ENCODE data around the gene CRACR2B. TPM values are rescaled to one million over a fixed set of nuclear protein-coding genes. Genes with fewer than 3 reads are reported as not detected.

CRACR2B gene
- total RNA-seq, 1 experiment from 2014 or later = not detected

GRCh38 chr11:810040-810567, 17.6 kb upstream of the CRACR2B start:
- DNase-seq (ENCODE audit: low spot score) = no peak

- no peak for DNase-seq (ENCODE audit: low spot score)
Observed at GRCh38 chr11:811446-812245, 16.1 kb upstream of the CRACR2B start.

- DNase-seq (ENCODE audit: low spot score) = no peak
Observed at GRCh38 chr11:812390-812789, 15.3 kb upstream of the CRACR2B start.

DNA sequence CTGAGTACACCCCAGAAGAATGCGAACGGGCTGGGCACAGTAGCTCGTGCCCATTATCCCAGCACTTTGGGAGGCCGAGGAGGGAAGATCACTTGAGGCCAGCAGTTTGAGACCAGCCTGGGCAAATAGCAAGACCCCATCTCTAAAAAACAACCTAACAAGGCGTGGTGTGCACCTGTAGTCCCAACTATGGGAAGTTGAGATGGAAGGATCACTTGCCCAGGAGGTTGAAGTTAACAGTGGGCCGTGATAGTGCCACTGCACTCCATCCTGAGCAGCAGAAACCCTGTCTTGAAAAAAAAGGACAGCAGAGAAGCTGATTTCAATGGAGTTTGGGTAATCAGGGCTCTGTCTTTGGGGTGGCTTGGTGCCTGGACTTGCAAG, 14.7 kb upstream of the CRACR2B start:
- no peak for DNase-seq (ENCODE audit: low spot score)

- no peak for DNase-seq (ENCODE audit: low spot score)
Observed at GRCh38 chr11:813456-814096, 14.1 kb upstream of the CRACR2B start.

- DNase-seq (ENCODE audit: low spot score) = no peak
Observed at GRCh38 chr11:815675-816432, 11.9 kb upstream of the CRACR2B start.

- no peak for DNase-seq (ENCODE audit: low spot score)
Observed at GRCh38 chr11:816433-816779, 11.3 kb upstream of the CRACR2B start.

GRCh38 chr11:818396-819128, 9.2 kb upstream of the CRACR2B start, which contains the start of gene PNPLA2:
Gene PNPLA2 (plus strand): TSS chr11:818914. CDS start chr11:819719, 805 bp downstream.
- DNase-seq (ENCODE audit: low spot score) = peak; percentile 46

GRCh38 chr11:819129-819931, 8.4 kb upstream of the CRACR2B start:
- DNase-seq (ENCODE audit: low spot score) = peak; percentile 70

- peak; percentile 88 for DNase-seq (ENCODE audit: low spot score)
Observed at GRCh38 chr11:819943-820649, 7.6 kb upstream of the CRACR2B start.

DNA sequence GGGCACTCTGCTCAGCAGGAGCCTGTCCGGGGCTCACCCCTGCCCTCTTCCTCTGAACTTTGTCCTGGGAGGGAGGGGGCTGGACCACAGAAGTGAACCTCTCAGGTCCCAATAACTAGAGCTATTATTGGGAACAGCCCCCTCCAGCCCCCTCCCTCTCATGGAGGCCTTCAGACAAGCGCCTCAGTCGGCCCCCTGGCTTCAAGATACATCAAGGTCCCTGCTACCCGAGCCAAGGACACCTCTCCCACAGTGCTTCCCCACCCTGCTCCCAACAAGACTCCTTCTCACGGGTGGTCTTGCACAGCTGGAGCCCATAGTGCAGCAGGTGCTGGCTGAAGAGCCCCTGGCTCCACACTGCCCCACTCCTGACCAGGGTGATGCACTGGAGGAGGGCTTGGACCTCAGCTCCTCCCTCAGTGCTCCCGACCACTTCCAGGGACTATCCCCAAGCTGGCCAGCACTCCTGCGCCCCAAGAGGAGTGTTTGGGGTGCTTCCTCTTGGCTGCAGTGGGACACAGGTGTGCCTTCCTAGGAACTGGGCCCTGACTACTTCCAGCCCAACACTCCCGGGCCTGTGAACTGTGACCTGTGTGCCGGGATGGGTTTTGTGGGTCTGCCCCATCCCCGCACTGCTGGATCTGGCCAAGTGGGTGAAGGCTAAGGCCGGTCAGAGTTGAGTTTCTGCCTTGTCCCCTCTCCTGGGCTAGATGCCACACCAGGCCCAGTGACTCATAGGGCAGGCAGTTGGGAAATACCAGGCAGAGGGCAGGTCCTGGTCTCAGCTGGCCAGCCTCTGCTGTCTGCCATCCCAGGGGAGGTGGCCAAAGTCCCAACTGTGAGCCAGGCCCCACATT, 6.8 kb upstream of the CRACR2B start:
- peak; percentile 95 for DNase-seq (ENCODE audit: low spot score)

- peak; percentile 60 for DNase-seq (ENCODE audit: low spot score)
Observed at GRCh38 chr11:821512-822371, 6.0 kb upstream of the CRACR2B start.

DNA sequence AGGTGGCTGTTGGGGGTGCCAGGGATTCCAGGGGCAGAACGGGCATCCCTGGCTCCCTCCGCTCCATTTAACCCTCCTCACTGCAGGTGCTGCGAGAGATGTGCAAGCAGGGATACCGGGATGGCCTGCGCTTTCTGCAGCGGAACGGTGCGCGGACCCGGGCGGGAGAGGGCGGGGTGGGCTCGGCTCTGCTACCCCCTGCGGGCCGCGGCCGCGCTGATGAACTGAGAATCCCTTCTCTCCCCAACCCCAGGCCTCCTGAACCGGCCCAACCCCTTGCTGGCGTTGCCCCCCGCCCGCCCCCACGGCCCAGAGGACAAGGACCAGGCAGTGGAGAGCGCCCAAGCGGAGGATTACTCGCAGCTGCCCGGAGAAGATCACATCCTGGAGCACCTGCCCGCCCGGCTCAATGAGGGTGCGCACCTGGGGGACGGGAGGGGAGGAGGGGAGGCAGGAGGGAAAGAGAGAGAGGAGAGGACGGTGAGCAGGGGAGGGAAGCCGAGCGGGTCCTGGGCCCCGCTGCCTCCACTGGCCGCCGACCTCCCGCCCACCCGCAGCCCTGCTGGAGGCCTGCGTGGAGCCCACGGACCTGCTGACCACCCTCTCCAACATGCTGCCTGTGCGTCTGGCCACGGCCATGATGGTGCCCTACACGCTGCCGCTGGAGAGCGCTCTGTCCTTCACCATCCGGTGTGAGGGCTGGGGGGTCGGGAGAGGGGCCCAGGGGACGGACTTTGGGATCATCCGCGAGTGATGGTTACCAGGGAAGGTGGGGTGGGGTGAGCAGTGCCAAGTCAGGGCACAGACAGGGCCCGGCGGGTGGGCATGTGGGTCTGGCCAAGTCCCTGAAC, 4.1 kb upstream of the CRACR2B start:
- no peak for DNase-seq (ENCODE audit: low spot score)

DNA sequence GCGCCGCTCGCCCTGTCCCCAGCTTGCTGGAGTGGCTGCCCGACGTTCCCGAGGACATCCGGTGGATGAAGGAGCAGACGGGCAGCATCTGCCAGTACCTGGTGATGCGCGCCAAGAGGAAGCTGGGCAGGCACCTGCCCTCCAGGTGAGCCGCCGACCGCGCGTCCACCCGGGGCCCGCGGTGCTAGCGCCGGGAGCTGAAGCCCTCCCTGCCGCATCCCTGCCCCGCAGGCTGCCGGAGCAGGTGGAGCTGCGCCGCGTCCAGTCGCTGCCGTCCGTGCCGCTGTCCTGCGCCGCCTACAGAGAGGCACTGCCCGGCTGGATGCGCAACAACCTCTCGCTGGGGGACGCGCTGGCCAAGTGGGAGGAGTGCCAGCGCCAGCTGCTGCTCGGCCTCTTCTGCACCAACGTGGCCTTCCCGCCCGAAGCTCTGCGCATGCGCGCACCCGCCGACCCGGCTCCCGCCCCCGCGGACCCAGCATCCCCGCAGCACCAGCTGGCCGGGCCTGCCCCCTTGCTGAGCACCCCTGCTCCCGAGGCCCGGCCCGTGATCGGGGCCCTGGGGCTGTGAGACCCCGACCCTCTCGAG, 3.3 kb upstream of the CRACR2B start:
- DNase-seq (ENCODE audit: low spot score) = no peak

GRCh38 chr11:824942-825341, 2.8 kb upstream of the CRACR2B start:
- DNase-seq (ENCODE audit: low spot score) = no peak

GRCh38 chr11:825366-826226, 2.1 kb upstream of the CRACR2B start:
- no peak for DNase-seq (ENCODE audit: low spot score)

Measured in A172 (cell line).